GM23338 (cell line): ENCODE results near the gene COTL1. TPM values are rescaled to one million over a fixed set of nuclear protein-coding genes. Genes with fewer than 3 reads are reported as not detected.

ENCODE experiments used
- ATAC-seq: fragments of 200-7000 bp; cut with Tn5 transposase; 3 replicates; pipeline ENCODE4 v1.9.1; 2020
- DNase-seq: peaks from one replicate; pipeline ENCODE4 v3.0.0-alpha.2; 2015; ENCODE audit warnings: low spot score
- H2AFZ ChIP-seq: fragments of 200-600 bp; sonication (generic); 2 replicates; pipeline ENCODE4 v1.8.0; 2016; ENCODE audit warnings: antibody characterized with exemption, mild to moderate bottlenecking, moderate library complexity
- H3F3A ChIP-seq: fragments of 200-600 bp; sonication (generic); replicated peaks from 2 replicates; pipeline ENCODE4 v1.8.0; 2017; ENCODE audit warnings: antibody characterized with exemption, mixed run types, low read depth
- H3K27ac ChIP-seq: fragments of 200-600 bp; sonication (generic); 2 replicates; pipeline ENCODE4 v1.6.1; 2016; ENCODE audit warnings: low read depth
- H3K27me3 ChIP-seq: fragments of 200-600 bp; sonication (generic); 2 replicates; pipeline ENCODE4 v1.8.0; 2016; ENCODE audit warnings: mild to moderate bottlenecking, mixed run types, moderate library complexity; ENCODE audit not compliant: insufficient read depth
- H3K36me3 ChIP-seq: fragments of 200-600 bp; sonication (generic); 2 replicates; pipeline ENCODE4 v1.8.0; 2016; ENCODE audit warnings: mild to moderate bottlenecking; ENCODE audit not compliant: insufficient read depth
- H3K4me1 ChIP-seq: fragments of 200-600 bp; sonication (generic); 2 replicates; pipeline ENCODE4 v1.8.0; 2016; ENCODE audit warnings: mild to moderate bottlenecking, moderate library complexity; ENCODE audit not compliant: insufficient read depth
- H3K4me2 ChIP-seq: fragments of 200-600 bp; sonication (generic); 2 replicates; pipeline ENCODE4 v1.7.1; 2017; ENCODE audit warnings: mixed run types
- H3K4me3 ChIP-seq: fragments of 200-600 bp; sonication (generic); 2 replicates; pipeline ENCODE4 v1.6.1; 2016; ENCODE audit warnings: mixed run types
- H3K79me2 ChIP-seq: fragments of 200-600 bp; sonication (generic); replicated peaks from 2 replicates; pipeline ENCODE4 v1.8.0; 2017; ENCODE audit warnings: mild to moderate bottlenecking; ENCODE audit not compliant: insufficient read depth
- H3K9me2 ChIP-seq: fragments of 200-600 bp; sonication (generic); 2 replicates; pipeline ENCODE4 v1.8.0; 2017; ENCODE audit not compliant: insufficient read depth
- H4K20me1 ChIP-seq: fragments of 200-600 bp; sonication (generic); replicated peaks from 2 replicates; pipeline ENCODE4 v1.8.0; 2017; ENCODE audit warnings: mild to moderate bottlenecking; ENCODE audit not compliant: insufficient read depth
- H3K27ac Mint-ChIP-seq: 2 replicates; pipeline ENCODE4 v1.8.0; 2020; ENCODE audit warnings: inconsistent platforms, mild to moderate bottlenecking, moderate library complexity, mixed read lengths
- H3K27me3 Mint-ChIP-seq: 3 replicates; pipeline ENCODE4 v1.8.0; 2022; ENCODE audit warnings: low read depth, mild to moderate bottlenecking, moderate library complexity, mixed read lengths, inconsistent platforms; ENCODE audit not compliant: insufficient read depth, poor library complexity
- H3K36me3 Mint-ChIP-seq: 3 replicates; pipeline ENCODE4 v1.8.0; 2021; ENCODE audit warnings: low read depth, mild to moderate bottlenecking, inconsistent platforms, moderate library complexity, mixed read lengths
- H3K4me1 Mint-ChIP-seq: 3 replicates; pipeline ENCODE4 v1.8.0; 2020; ENCODE audit warnings: mild to moderate bottlenecking, inconsistent platforms, mixed read lengths
- H3K4me3 Mint-ChIP-seq: 3 replicates; pipeline ENCODE4 v1.8.0; 2021; ENCODE audit warnings: moderate library complexity, mild to moderate bottlenecking, inconsistent platforms, mixed read lengths
- H3K9me3 Mint-ChIP-seq: 3 replicates; pipeline ENCODE4 v1.8.0; 2020; ENCODE audit warnings: moderate library complexity, mild to moderate bottlenecking, inconsistent platforms, mixed read lengths
- CREB1 ChIP-seq: fragments of 250-450 bp; sonication (Bioruptor Pico); IDR thresholded peaks from 2 replicates; pipeline ENCODE4 v1.5.0; 2020; ENCODE audit warnings: low read depth, mild to moderate bottlenecking, moderate library complexity
- CTCF ChIP-seq, 2 experiments: fragments of 200-600 bp in 1 of 2; sonication (generic) in 1 of 2; conservative IDR thresholded peaks; 2 replicates each; pipeline versions ENCODE4 v1.5.1 to v1.6.1; 2016 to 2017; ENCODE audit warnings: antibody characterized with exemption in 2 of 2, low read depth in 2 of 2, mild to moderate bottlenecking in 2 of 2, moderate library complexity in 1 of 2
- ETS1 ChIP-seq: IDR thresholded peaks from 2 replicates; pipeline ENCODE4 v1.6.1; 2016; ENCODE audit warnings: antibody characterized with exemption
- EZH2 ChIP-seq: fragments of 200-600 bp; sonication (generic); IDR thresholded peaks from one replicate; pipeline ENCODE4 v1.8.0; 2017; ENCODE audit warnings: antibody characterized with exemption, mild to moderate bottlenecking, low read depth; ENCODE audit not compliant: unreplicated experiment
- EZH2phosphoT487 ChIP-seq: fragments of 200-600 bp; sonication (generic); IDR thresholded peaks from one replicate; pipeline ENCODE4 v1.8.1; 2018; ENCODE audit warnings: antibody characterized with exemption; ENCODE audit not compliant: unreplicated experiment
- JUNB ChIP-seq: IDR thresholded peaks from one replicate; pipeline ENCODE4 v1.6.1; 2016; ENCODE audit warnings: antibody characterized with exemption; ENCODE audit not compliant: unreplicated experiment
- POLR2AphosphoS5 ChIP-seq: IDR thresholded peaks from 2 replicates; pipeline ENCODE4 v1.6.1; 2016; ENCODE audit warnings: antibody characterized with exemption, low read depth
- REST ChIP-seq: IDR thresholded peaks from one replicate; pipeline ENCODE4 v1.6.1; 2018; ENCODE audit warnings: antibody characterized with exemption; ENCODE audit not compliant: unreplicated experiment
- STAT1 ChIP-seq: IDR thresholded peaks from one replicate; pipeline ENCODE4 v1.6.1; 2016; ENCODE audit warnings: antibody characterized with exemption; ENCODE audit not compliant: unreplicated experiment
- ZNF114 ChIP-seq: fragments of 250-450 bp; sonication (Bioruptor Pico); IDR thresholded peaks from 2 replicates; pipeline ENCODE4 v1.5.0; 2020; ENCODE audit warnings: mild to moderate bottlenecking, moderate library complexity
- ZNF462 ChIP-seq: fragments of 250-450 bp; sonication (Bioruptor Pico); IDR thresholded peaks from 2 replicates; pipeline ENCODE4 v1.5.0; 2020; ENCODE audit warnings: mild to moderate bottlenecking, moderate library complexity
- polyA plus RNA-seq: library from polyadenylated mRNA; unstranded; fragments of >200 nt; fragmentation: Nextera tagmentation; extraction: Ambion mirVana; gene quantifications from 2 replicates; pipeline ENCODE4 v1.2.1, GENCODE V29; 2016
- total RNA-seq: library from RNA; depleted of rRNA; stranded (reverse); fragments of >200 nt; shearing (Covaris generic); gene quantifications from 2 replicates; pipeline ENCODE4 v1.2.3, GENCODE V29; 2014

COTL1 gene
- total and polyA plus RNA-seq, 2 experiments from 2014 or later: 117 to 166 TPM

GRCh38 chr16:84616515-84616914 is 1.4 kb downstream of the COTL1 start (continued):
- TF ChIP-seq EZH2phosphoT487: no peak
- TF ChIP-seq CREB1 (CRISPR knock-in tag): no peak

- no peak overlapping the region for H2AFZ ChIP-seq
- Mint-ChIP-seq H3K27me3 (peaks cover 17% of the 10 kb centered on the region), H3K4me3 (peak overlapping the region; percentile 57; the same call in 2 of the 3 replicates), H3K9me3 (no peaks in the 10 kb centered on the region; the same call in 2 of the 3 replicates), H3K4me1 (peaks cover 45% of the 10 kb centered on the region), H3K36me3 (peaks cover 23% of the 10 kb centered on the region), H3K27ac (no peak overlapping the region)
- 0 out of 2 replicates have a peak, but pooled peaks cover 5% of the 10 kb centered on the region for H3F3A ChIP-seq
- DNase-seq (no peak), ATAC-seq (no peak)
- H4K20me1 ChIP-seq: peaks cover 32% of the 10 kb centered on the region
- H3K27me3 ChIP-seq: peaks cover 13% of the 10 kb centered on the region
- H3K4me3 ChIP-seq: peak overlapping the region; percentile 20; the same call in 1 of the 2 replicates
- H3K36me3 ChIP-seq: no peaks in the 10 kb centered on the region; the same call in 1 of the 2 replicates
- peaks cover 71% of the 10 kb centered on the region for H3K79me2 ChIP-seq
- H3K4me1 ChIP-seq: peaks cover 15% of the 10 kb centered on the region
- no peak overlapping the region; the same call in 1 of the 2 replicates for H3K4me2 ChIP-seq
- no peak overlapping the region for H3K27ac ChIP-seq
- H3K9me2 ChIP-seq: no peaks in the 10 kb centered on the region
- TF ChIP-seq ZNF114 (CRISPR knock-in tag) (no peak), CREB1 (CRISPR knock-in tag) (no peak), ZNF462 (no peak), CTCF (conservative IDR thresholded peaks at IDR 0.05; ENCODE audit: low read depth in 2 of 2) (no peak), POLR2AphosphoS5 (no peak), REST (no peak), JUNB (no peak), STAT1 (no peak), EZH2 (no peak), ETS1 (no peak)
These were observed 2.7 kb downstream of the COTL1 start for GRCh38 chr16:84614968-84615813.
